ENCODE results near the gene FGF9.

GRCh38 chr13:21723807-21724505 is 53.1 kb downstream of the FGF9 start:
- TF ChIP-seq NR1H2 (CRISPR knock-in tag; IDR thresholded peaks at IDR 0.05) (no peak), ESRRA (CRISPR knock-in tag; IDR thresholded peaks at IDR 0.05; ENCODE audit: borderline replicate concordance) (no peak), NR3C1 (CRISPR knock-in tag; conservative IDR thresholded peaks at IDR 0.05; ENCODE audit: low read depth) (no peak), HMGXB4 (CRISPR knock-in tag; IDR thresholded peaks at IDR 0.05) (no peak), CTCF (IDR thresholded peaks at IDR 0.05) (no peak), AFF4 (CRISPR knock-in tag; IDR thresholded peaks at IDR 0.05; ENCODE audit: borderline replicate concordance) (no peak)
